T-helper 9 cell (primary cell): ENCODE results near the gene LRBA.

Source experiments
- DNase-seq: peaks from one replicate; pipeline ENCODE4 v3.0.0-alpha.2; 2020

The LRBA gene

DNA sequence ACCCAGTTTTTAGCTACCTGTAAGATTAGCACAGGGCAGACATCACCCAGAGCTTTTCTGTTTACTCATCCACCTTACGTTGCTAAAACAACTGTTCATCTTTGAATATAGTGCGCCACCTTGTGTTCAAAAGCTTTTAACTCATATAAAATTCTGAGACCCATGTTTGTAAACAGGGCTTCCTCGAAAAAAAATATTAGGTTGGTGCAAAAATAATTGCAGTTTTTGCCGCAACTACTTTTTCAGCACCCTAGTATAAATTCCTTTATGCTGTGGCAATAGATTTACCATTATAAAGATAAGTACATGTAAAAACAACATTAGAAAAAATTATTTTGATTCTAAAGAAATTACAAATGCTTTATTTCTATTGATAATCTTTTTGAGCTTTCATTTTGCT, 147.9 kb downstream of the LRBA start:
- no peak for DNase-seq

- DNase-seq = no peak
These were observed 151.6 kb downstream of the LRBA start for GRCh38 chr4:150863456-150863855.

GRCh38 chr4:150862829-150863228, 152.3 kb downstream of the LRBA start:
- no peak for DNase-seq

DNA sequence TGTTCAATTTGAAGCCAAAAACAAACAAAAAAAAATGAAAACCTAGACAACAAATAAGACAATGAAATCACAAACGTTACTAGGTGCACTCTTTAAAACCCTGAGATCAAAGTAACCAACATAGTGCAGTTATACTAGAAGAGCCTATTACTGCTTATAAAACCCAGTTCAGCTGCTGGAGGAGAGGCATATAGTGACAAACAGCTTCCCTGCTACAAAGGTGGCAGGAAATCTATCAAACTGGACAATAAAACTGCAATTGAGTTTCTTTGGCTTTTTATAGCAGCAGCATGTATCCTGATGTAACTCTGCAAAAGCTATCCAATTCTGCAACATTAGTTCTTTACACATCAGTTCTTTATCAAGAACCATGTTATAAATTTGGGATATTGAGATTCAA, 155.6 kb downstream of the LRBA start:
- no peak for DNase-seq

- no peak for DNase-seq
These were observed 159.0 kb downstream of the LRBA start for GRCh38 chr4:150855981-150856510.

- no peak for DNase-seq
These were observed 160.5 kb downstream of the LRBA start for GRCh38 chr4:150854600-150854999.

DNA sequence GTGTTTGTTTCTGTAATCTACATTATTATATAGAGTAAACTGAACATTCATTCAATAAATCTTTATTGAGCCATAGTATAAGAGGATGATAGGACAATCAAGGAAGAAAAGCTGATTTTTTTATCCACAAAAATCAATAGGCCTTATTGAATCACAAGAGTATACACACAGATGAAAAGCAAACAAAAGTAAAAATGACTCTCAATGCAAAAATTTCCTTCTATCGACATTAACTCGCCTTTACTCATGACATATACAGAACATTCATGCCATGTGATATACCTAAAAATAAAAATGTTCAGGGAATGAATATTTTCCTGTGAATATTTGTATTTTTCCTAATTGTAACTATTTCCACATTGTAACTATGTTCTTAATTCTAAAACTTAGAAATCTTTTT, 161.2 kb downstream of the LRBA start:
- no peak for DNase-seq

- DNase-seq = no peak
These were observed 162.9 kb downstream of the LRBA start for GRCh38 chr4:150852216-150852615.

DNA sequence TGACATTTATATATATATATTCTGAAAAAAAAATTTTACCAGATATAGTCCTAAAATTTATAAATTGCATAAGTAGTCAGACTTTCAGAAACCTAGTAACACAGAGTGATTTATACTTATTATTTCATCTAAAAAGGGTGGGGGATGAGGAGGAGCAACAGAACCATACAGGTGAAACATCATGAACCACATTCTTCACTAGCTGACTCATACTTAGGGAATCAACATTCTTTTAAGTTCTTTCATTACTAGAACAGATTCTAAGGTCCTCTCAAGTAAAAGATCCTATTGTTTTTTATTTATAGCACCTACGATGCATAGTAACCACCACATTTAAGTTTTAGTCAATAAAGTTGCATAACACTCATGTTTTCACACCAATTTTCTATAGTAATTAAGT, 166.1 kb downstream of the LRBA start:
- no peak for DNase-seq

- DNase-seq = peak; percentile 20
These were observed 186.9 kb downstream of the LRBA start for GRCh38 chr4:150828159-150828558.

GRCh38 chr4:150827226-150827625, 187.9 kb downstream of the LRBA start:
- no peak for DNase-seq

DNA sequence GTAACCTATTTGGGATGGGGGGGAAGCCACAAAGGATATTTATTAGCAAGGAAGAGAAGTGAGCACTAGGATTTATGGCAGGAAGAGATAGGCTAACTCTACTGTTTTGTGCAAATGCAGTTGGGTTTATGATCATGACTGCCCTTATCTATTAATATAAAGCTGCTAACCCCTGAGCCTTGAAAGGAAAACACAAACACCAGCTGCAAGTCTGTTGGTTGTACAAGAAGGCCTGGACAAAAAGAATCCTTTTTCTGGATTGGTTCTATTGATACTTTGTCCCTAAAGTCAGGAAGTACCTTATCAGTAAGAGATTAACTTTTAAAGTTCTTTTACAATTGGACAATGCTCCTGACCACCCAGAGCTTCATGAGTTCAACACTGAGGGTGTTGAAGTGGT, 188.8 kb downstream of the LRBA start:
- no peak for DNase-seq

DNA sequence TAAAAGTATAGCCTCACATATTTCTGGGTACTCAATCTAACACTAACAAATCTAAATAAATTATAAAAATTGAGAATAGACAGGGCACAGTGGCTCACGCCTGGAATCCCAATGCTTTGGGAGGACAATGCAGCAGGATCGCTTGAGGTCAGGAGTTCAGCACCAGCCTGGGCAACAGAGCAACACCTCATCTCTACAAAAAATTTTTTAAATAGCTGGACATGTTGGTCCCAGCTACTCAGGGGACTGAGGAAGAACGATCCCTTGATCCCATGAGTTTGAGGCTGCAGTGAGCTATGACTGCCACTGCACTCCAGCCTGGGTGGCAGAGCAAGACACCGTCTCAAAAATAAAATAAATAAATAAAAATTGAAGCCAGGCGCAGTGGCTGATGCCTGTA, 192.7 kb downstream of the LRBA start:
- no peak for DNase-seq

DNA sequence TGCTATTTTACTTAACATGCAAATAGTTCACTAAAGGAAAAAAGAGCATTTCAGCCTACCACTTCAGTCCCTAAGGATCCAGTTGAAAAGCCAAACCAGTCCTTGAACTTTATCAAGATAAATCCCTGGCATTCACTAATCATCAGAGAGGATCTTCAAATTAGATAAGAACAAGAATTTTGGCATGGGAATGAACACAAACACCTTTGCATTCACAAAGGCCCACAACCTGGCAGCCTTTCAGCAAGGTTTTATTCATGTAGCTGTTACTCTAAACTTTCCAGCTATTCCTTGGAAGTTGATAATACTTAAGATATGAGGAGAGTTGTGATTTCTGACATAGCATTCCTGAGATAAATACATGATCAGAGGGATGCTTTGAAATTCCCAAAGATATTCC, 193.4 kb downstream of the LRBA start:
- no peak for DNase-seq

- no peak for DNase-seq
These were observed 194.7 kb downstream of the LRBA start for GRCh38 chr4:150820409-150820808.

DNA sequence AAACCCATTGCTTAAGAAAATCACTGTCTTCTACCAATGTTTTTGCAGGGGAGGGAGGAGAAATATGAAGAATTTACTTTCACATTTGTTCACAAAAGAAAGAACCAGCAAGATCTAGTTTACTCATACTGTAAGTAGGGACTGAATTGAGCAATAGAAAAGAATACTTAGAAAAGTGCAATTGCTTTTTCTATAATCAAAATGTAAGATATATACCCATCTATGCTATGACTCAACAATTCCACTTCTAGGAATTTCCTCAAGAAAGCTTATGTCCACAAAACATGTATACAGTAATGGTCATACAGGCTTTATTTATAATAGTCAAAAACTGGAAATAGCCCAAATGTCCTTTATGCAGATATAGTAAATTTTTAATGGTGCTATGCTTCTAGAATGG, 196.4 kb downstream of the LRBA start:
- DNase-seq = no peak

- DNase-seq = no peak
These were observed 197.1 kb downstream of the LRBA start for GRCh38 chr4:150817804-150818528.

DNA sequence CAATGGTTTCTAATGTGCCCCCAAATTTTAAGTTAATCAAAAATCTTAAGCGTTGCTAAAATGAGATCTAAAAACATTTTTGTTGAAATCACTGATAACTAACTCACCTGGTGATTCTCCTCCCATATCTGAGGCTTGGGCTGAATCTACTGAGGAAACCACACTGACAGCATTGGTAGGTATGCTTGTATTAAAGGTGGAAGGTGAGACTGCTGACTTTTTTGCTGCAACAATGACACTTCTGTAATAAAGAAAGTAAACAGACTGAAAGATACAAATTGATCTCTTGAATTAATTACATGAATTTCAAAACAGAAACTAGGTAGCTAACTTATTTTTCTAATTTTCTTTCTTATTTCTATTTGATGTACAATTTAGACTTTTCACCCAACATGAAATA, 198.1 kb downstream of the LRBA start:
- no peak for DNase-seq

DNA sequence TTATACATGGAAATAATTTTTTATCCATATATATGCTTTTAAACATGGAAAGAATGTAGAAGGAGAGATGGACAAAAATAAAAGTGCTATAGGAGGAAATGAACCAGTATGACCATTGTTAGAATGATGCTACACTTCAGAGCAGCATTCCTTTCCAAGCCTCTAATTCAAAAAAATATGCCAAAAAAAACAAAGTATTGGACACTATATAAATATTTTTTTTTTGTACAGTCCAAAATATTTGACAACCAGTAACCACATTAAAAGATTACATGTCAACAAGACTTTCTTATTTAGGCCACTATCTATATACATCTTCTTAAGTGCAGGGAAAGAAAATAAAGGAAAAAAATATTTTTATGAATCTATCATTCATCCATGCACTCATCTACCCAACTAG, 198.6 kb downstream of the LRBA start:
- DNase-seq = no peak

DNA sequence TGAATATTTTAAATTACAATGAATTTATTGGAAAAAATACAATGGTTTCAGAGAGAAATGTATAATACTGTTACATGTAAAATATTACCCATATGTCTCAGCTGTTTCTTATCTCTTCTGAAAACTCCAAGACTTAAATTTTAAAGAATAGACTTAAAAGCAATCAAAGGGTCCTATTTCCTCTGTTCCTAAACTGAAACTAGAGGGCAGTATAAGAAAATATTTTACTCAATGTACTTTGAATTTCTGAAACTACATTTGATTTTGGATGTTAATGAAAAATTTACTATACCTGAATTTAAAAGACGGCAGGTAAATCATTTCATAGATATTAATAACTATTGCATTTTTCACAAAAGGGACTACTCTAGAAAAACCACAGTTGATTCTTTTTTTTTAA, 200.2 kb downstream of the LRBA start:
- DNase-seq = no peak

GRCh38 chr4:150805183-150806025, 209.7 kb downstream of the LRBA start:
- DNase-seq = no peak

GRCh38 chr4:150801833-150802232, 213.3 kb downstream of the LRBA start:
- DNase-seq = no peak

GRCh38 chr4:150799207-150799606, 215.9 kb downstream of the LRBA start:
- no peak for DNase-seq

GRCh38 chr4:150794706-150795105, 220.4 kb downstream of the LRBA start:
- no peak for DNase-seq
